ENCODE results near the gene ARID3B. TPM values are rescaled to one million over a fixed set of nuclear protein-coding genes. Genes with fewer than 3 reads are reported as not detected.
A peak's percentile ranks its signal among the peaks of the same experiment; 100 is the strongest.
"Not testable (repeated sequence)": the region's sequence is repeated elsewhere in the genome, so short reads cannot be mapped to it uniquely, and the experiment has no call there.

The ARID3B gene
- total RNA-seq, 2 donors from 2014 or later = 37.4 to 42.6 TPM

- H3K9me3 ChIP-seq (ENCODE audit: control insufficient read depth, low read length, poor library complexity, severe bottlenecking) = no peaks in the 10 kb centered on the region
- DNase-seq = no peak
- peaks cover 4% of the 10 kb centered on the region for H3K4me1 Mint-ChIP-seq
- no peak for ATAC-seq
- no peak overlapping the region for H3K4me3 Mint-ChIP-seq
- H3K27me3 Mint-ChIP-seq = no peaks in the 10 kb centered on the region
- H3K27ac Mint-ChIP-seq = no peak overlapping the region
- H3K36me3 Mint-ChIP-seq (ENCODE audit: low read depth) = peaks cover 3% of the 10 kb centered on the region
Measured at GRCh38 chr15:74628199-74628598, 87.2 kb downstream of the ARID3B start.

- no peak overlapping the region for H3K4me3 Mint-ChIP-seq
- no peaks in the 10 kb centered on the region for H3K27me3 Mint-ChIP-seq
- DNase-seq (no peak), ATAC-seq (no peak)
- H3K4me1 Mint-ChIP-seq = peaks cover 4% of the 10 kb centered on the region
- peak overlapping the region; percentile 47 for H3K27ac Mint-ChIP-seq
- no peaks in the 10 kb centered on the region for H3K9me3 ChIP-seq (ENCODE audit: control insufficient read depth, low read length, poor library complexity, severe bottlenecking)
- peaks cover 3% of the 10 kb centered on the region for H3K36me3 Mint-ChIP-seq (ENCODE audit: low read depth)
Measured at GRCh38 chr15:74628949-74629348, 87.9 kb downstream of the ARID3B start.

GRCh38 chr15:74629696-74630095 is 88.7 kb downstream of the ARID3B start:
- not testable (repeated sequence) for H3K36me3 Mint-ChIP-seq (ENCODE audit: low read depth); ATAC-seq; H3K9me3 ChIP-seq (ENCODE audit: control insufficient read depth, low read length, poor library complexity, severe bottlenecking); H3K27me3 Mint-ChIP-seq; H3K4me3 Mint-ChIP-seq; DNase-seq
- Mint-ChIP-seq H3K27ac (peak overlapping the region; percentile 47), H3K4me1 (peaks cover 11% of the 10 kb centered on the region)

- H3K36me3 Mint-ChIP-seq (ENCODE audit: low read depth) = peaks cover 12% of the 10 kb centered on the region
- no peak overlapping the region for H3K4me3 Mint-ChIP-seq
- H3K27me3 Mint-ChIP-seq = no peaks in the 10 kb centered on the region
- no peak for DNase-seq
- ATAC-seq = no peak
- no peaks in the 10 kb centered on the region for H3K9me3 ChIP-seq (ENCODE audit: control insufficient read depth, low read length, poor library complexity, severe bottlenecking)
- no peak overlapping the region for H3K27ac Mint-ChIP-seq
- H3K4me1 Mint-ChIP-seq = peaks cover 14% of the 10 kb centered on the region
Measured at GRCh38 chr15:74630284-74631086, 89.5 kb downstream of the ARID3B start.

- Mint-ChIP-seq H3K27me3 (no peaks in the 10 kb centered on the region), H3K36me3 (ENCODE audit: low read depth) (peaks cover 16% of the 10 kb centered on the region), H3K4me3 (no peak overlapping the region), H3K27ac (no peak overlapping the region), H3K4me1 (peaks cover 17% of the 10 kb centered on the region)
- DNase-seq (no peak), ATAC-seq (no peak)
- H3K9me3 ChIP-seq (ENCODE audit: control insufficient read depth, low read length, poor library complexity, severe bottlenecking) = no peaks in the 10 kb centered on the region
Measured at GRCh38 chr15:74631087-74631385, 90.0 kb downstream of the ARID3B start.

GRCh38 chr15:74631408-74631807 is 90.4 kb downstream of the ARID3B start:
- peaks cover 18% of the 10 kb centered on the region for H3K36me3 Mint-ChIP-seq (ENCODE audit: low read depth)
- no peaks in the 10 kb centered on the region for H3K27me3 Mint-ChIP-seq
- peak; percentile 3 for ATAC-seq
- peaks cover 19% of the 10 kb centered on the region for H3K4me1 Mint-ChIP-seq
- no peak overlapping the region for H3K4me3 Mint-ChIP-seq
- H3K9me3 ChIP-seq (ENCODE audit: control insufficient read depth, low read length, poor library complexity, severe bottlenecking) = no peaks in the 10 kb centered on the region
- DNase-seq = no peak
- no peak overlapping the region for H3K27ac Mint-ChIP-seq

- Mint-ChIP-seq H3K36me3 (ENCODE audit: low read depth) (peaks cover 17% of the 10 kb centered on the region), H3K4me1 (peaks cover 19% of the 10 kb centered on the region), H3K4me3 (no peak overlapping the region), H3K27me3 (no peaks in the 10 kb centered on the region), H3K27ac (no peak overlapping the region)
- no peaks in the 10 kb centered on the region for H3K9me3 ChIP-seq (ENCODE audit: control insufficient read depth, low read length, poor library complexity, severe bottlenecking)
- DNase-seq (peak in 1 of 3 donors; percentile 47), ATAC-seq (peak; percentile 62)
Measured at GRCh38 chr15:74631935-74632560, 91.0 kb downstream of the ARID3B start.

- ATAC-seq (no peak), DNase-seq (no peak)
- peaks cover 17% of the 10 kb centered on the region for H3K36me3 Mint-ChIP-seq (ENCODE audit: low read depth)
- H3K27ac Mint-ChIP-seq = no peak overlapping the region
- no peaks in the 10 kb centered on the region for H3K27me3 Mint-ChIP-seq
- no peak overlapping the region for H3K4me3 Mint-ChIP-seq
- H3K9me3 ChIP-seq (ENCODE audit: control insufficient read depth, low read length, poor library complexity, severe bottlenecking) = no peaks in the 10 kb centered on the region
- peaks cover 19% of the 10 kb centered on the region for H3K4me1 Mint-ChIP-seq
Measured at GRCh38 chr15:74632601-74633000, 91.6 kb downstream of the ARID3B start.

- H3K36me3 Mint-ChIP-seq (ENCODE audit: low read depth) = peaks cover 23% of the 10 kb centered on the region
- DNase-seq = no peak
- peaks cover 20% of the 10 kb centered on the region for H3K4me1 Mint-ChIP-seq
- H3K9me3 ChIP-seq (ENCODE audit: control insufficient read depth, low read length, poor library complexity, severe bottlenecking) = no peaks in the 10 kb centered on the region
- H3K4me3 Mint-ChIP-seq = no peak overlapping the region
- H3K27ac Mint-ChIP-seq = no peak overlapping the region
- no peak for ATAC-seq
- H3K27me3 Mint-ChIP-seq = no peaks in the 10 kb centered on the region
Measured at GRCh38 chr15:74633781-74634180, 92.8 kb downstream of the ARID3B start.

GRCh38 chr15:74635228-74635627 is 94.2 kb downstream of the ARID3B start:
- no peaks in the 10 kb centered on the region for H3K9me3 ChIP-seq (ENCODE audit: control insufficient read depth, low read length, poor library complexity, severe bottlenecking)
- H3K27ac Mint-ChIP-seq = no peak overlapping the region
- peaks cover 20% of the 10 kb centered on the region for H3K4me1 Mint-ChIP-seq
- H3K4me3 Mint-ChIP-seq = no peak overlapping the region
- peaks cover 23% of the 10 kb centered on the region for H3K36me3 Mint-ChIP-seq (ENCODE audit: low read depth)
- ATAC-seq (peak; percentile 88), DNase-seq (peak; percentile 47 to 67 (median 54))
- H3K27me3 Mint-ChIP-seq = no peaks in the 10 kb centered on the region

- no peak for DNase-seq
- Mint-ChIP-seq H3K4me1 (peaks cover 19% of the 10 kb centered on the region), H3K27me3 (no peaks in the 10 kb centered on the region), H3K36me3 (ENCODE audit: low read depth) (peaks cover 23% of the 10 kb centered on the region), H3K27ac (peak overlapping the region; percentile 9), H3K4me3 (no peak overlapping the region)
- no peak for ATAC-seq
- H3K9me3 ChIP-seq (ENCODE audit: control insufficient read depth, low read length, poor library complexity, severe bottlenecking) = no peaks in the 10 kb centered on the region
Measured at GRCh38 chr15:74636984-74637383, 96.0 kb downstream of the ARID3B start.

- no peaks in the 10 kb centered on the region for H3K27me3 Mint-ChIP-seq
- no peak overlapping the region for H3K4me3 Mint-ChIP-seq
- peak overlapping the region; percentile 56 for H3K27ac Mint-ChIP-seq
- H3K36me3 Mint-ChIP-seq (ENCODE audit: low read depth) = peaks cover 8% of the 10 kb centered on the region
- H3K4me1 Mint-ChIP-seq = peaks cover 13% of the 10 kb centered on the region
- DNase-seq (no peak), ATAC-seq (no peak)
- H3K9me3 ChIP-seq (ENCODE audit: control insufficient read depth, low read length, poor library complexity, severe bottlenecking) = no peaks in the 10 kb centered on the region
Measured at GRCh38 chr15:74641151-74641550, 100.1 kb downstream of the ARID3B start.

- H3K27me3 Mint-ChIP-seq = no peaks in the 10 kb centered on the region
- DNase-seq (no peak), ATAC-seq (no peak)
- no peaks in the 10 kb centered on the region for H3K9me3 ChIP-seq (ENCODE audit: control insufficient read depth, low read length, poor library complexity, severe bottlenecking)
- no peak overlapping the region for H3K4me3 Mint-ChIP-seq
- H3K4me1 Mint-ChIP-seq = peaks cover 17% of the 10 kb centered on the region
- H3K36me3 Mint-ChIP-seq (ENCODE audit: low read depth) = peaks cover 6% of the 10 kb centered on the region
- peak overlapping the region; percentile 56 for H3K27ac Mint-ChIP-seq
Measured at GRCh38 chr15:74642348-74642733, 101.3 kb downstream of the ARID3B start.

All from T-helper 17 cell (primary cell).